PFSK-1 (cell line): ENCODE data around the gene ASPM.

Source experiments
- FOXP2 ChIP-seq: optimal IDR thresholded peaks from 2 replicates; pipeline ENCODE3; 2011; ENCODE audit warnings: borderline replicate concordance, control low read depth, inconsistent platforms; ENCODE audit not compliant: insufficient read depth; ENCODE audit errors: extremely low read length, extremely low read depth
- POLR2AphosphoS5 ChIP-seq: IDR thresholded peaks from 2 replicates; pipeline ENCODE4 v1.6.1; 2012; ENCODE audit warnings: low read depth, mild to moderate bottlenecking, control low read depth, low read length, moderate library complexity
- REST ChIP-seq, 2 experiments: IDR thresholded peaks; 2 replicates each; pipeline versions ENCODE4 v1.6.1 to v1.8.0; 2011 to 2012; ENCODE audit warnings: low read depth in 2 of 2, low read length in 2 of 2, control low read depth in 1 of 2, inconsistent platforms in 1 of 2, mild to moderate bottlenecking in 1 of 2, moderate library complexity in 1 of 2; ENCODE audit not compliant: insufficient read depth in 1 of 2
- SIN3A ChIP-seq: IDR thresholded peaks from 2 replicates; pipeline ENCODE4 v1.6.1; 2012; ENCODE audit warnings: mild to moderate bottlenecking, low read length, moderate library complexity, borderline replicate concordance; ENCODE audit not compliant: insufficient read depth
- TAF1 ChIP-seq: IDR thresholded peaks from 2 replicates; pipeline ENCODE4 v1.6.1; 2012; ENCODE audit warnings: low read length, control low read depth, borderline replicate concordance; ENCODE audit not compliant: insufficient read depth

ASPM gene

GRCh38 chr1:197096137-197096536 is 50.3 kb downstream of the ASPM start:
- TF ChIP-seq SIN3A (no peak), POLR2AphosphoS5 (no peak), FOXP2 (no peak), TAF1 (no peak), REST (IDR thresholded peaks at IDR 0.05; ENCODE audit: insufficient read depth in 1 of 2, low read depth in 2 of 2, low read length in 2 of 2) (no peak)

GRCh38 chr1:197093226-197093885 is 53.1 kb downstream of the ASPM start:
- TF ChIP-seq POLR2AphosphoS5 = no peak
- TF ChIP-seq REST (IDR thresholded peaks at IDR 0.05; ENCODE audit: insufficient read depth in 1 of 2, low read depth in 2 of 2, low read length in 2 of 2) = no peak
- TF ChIP-seq FOXP2 = no peak
- TF ChIP-seq SIN3A = no peak
- TF ChIP-seq TAF1 = no peak

- no peak for TF ChIP-seq FOXP2
- TF ChIP-seq TAF1 = no peak
- TF ChIP-seq SIN3A = no peak
- TF ChIP-seq POLR2AphosphoS5 = no peak
- no peak for TF ChIP-seq REST (IDR thresholded peaks at IDR 0.05; ENCODE audit: insufficient read depth in 1 of 2, low read depth in 2 of 2, low read length in 2 of 2)
Observed at GRCh38 chr1:197092491-197093023, 53.9 kb downstream of the ASPM start.

GRCh38 chr1:197083474-197083873 is 63.0 kb downstream of the ASPM start:
- no peak for TF ChIP-seq TAF1
- no peak for TF ChIP-seq POLR2AphosphoS5
- TF ChIP-seq FOXP2 = no peak
- TF ChIP-seq REST (IDR thresholded peaks at IDR 0.05; ENCODE audit: insufficient read depth in 1 of 2, low read depth in 2 of 2, low read length in 2 of 2) = no peak
- no peak for TF ChIP-seq SIN3A
